ENCODE data around the gene ANKRD13A.
"Not testable (repeated sequence)": the region's sequence is repeated elsewhere in the genome, so short reads cannot be mapped to it uniquely, and the experiment has no call there.

Gene ANKRD13A

GRCh38 chr12:110050927-110051326, 51.7 kb downstream of the ANKRD13A start:
- no peak for DNase-seq

- not testable (repeated sequence) for DNase-seq
Measured at GRCh38 chr12:110055375-110056352, 56.4 kb downstream of the ANKRD13A start.

- not testable (repeated sequence) for DNase-seq
Measured at GRCh38 chr12:110056643-110057042, 57.4 kb downstream of the ANKRD13A start.

GRCh38 chr12:110058875-110059615, 59.8 kb downstream of the ANKRD13A start:
- no peak for DNase-seq

GRCh38 chr12:110059651-110060000, 60.4 kb downstream of the ANKRD13A start:
- DNase-seq: no peak

GRCh38 chr12:110062241-110062640, 63.0 kb downstream of the ANKRD13A start:
- no peak for DNase-seq

GRCh38 chr12:110065540-110065939, 66.3 kb downstream of the ANKRD13A start:
- DNase-seq: no peak

- no peak for DNase-seq
Measured at GRCh38 chr12:110067531-110067930, 68.3 kb downstream of the ANKRD13A start.

GRCh38 chr12:110068115-110068514, 68.9 kb downstream of the ANKRD13A start:
- DNase-seq: not testable (repeated sequence)

GRCh38 chr12:110068654-110069053, 69.4 kb downstream of the ANKRD13A start:
- DNase-seq: no peak

GRCh38 chr12:110071504-110071903, 72.3 kb downstream of the ANKRD13A start:
- no peak for DNase-seq

- DNase-seq: no peak
Measured at GRCh38 chr12:110071967-110072366, 72.7 kb downstream of the ANKRD13A start.

- not testable (repeated sequence) for DNase-seq
Measured at GRCh38 chr12:110072636-110073035, 73.4 kb downstream of the ANKRD13A start.

- peak; percentile 10 for DNase-seq
Measured at GRCh38 chr12:110073049-110073831, 74.0 kb downstream of the ANKRD13A start.

- peak; percentile 5 for DNase-seq
Measured at GRCh38 chr12:110074089-110074488, 74.9 kb downstream of the ANKRD13A start.

- no peak for DNase-seq
Measured at GRCh38 chr12:110075880-110076279, 76.7 kb downstream of the ANKRD13A start.

GRCh38 chr12:110077800-110078199, 78.6 kb downstream of the ANKRD13A start:
- DNase-seq: no peak

- DNase-seq: no peak
Measured at GRCh38 chr12:110079477-110080400, 80.5 kb downstream of the ANKRD13A start.

GRCh38 chr12:110080410-110080809, 81.2 kb downstream of the ANKRD13A start:
- no peak for DNase-seq

- no peak for DNase-seq
Measured at GRCh38 chr12:110084314-110085015, 85.2 kb downstream of the ANKRD13A start.

- not testable (repeated sequence) for DNase-seq
Measured at GRCh38 chr12:110088216-110088615, 89.0 kb downstream of the ANKRD13A start.

Data from eye (tissue), 1 donor.